Breast epithelium (tissue), 4 donors: ENCODE data around the gene RTN4. TPM values are rescaled to one million over a fixed set of nuclear protein-coding genes. Genes with fewer than 3 reads are reported as not detected.

ENCODE experiments used
- DNase-seq, 2 donors: peaks; one replicate each; pipeline ENCODE4 v3.0.0-alpha.2; 2019; ENCODE audit warnings: low spot score in 2 of 2
- H3K27ac ChIP-seq, 2 donors: fragments of 200-600 bp; sonication (generic) in 1 of 2; one replicate each; pipeline ENCODE4 v1.5.1; 2016 to 2019; ENCODE audit warnings: mild to moderate bottlenecking in 1 of 2
- H3K27me3 ChIP-seq, 2 donors: fragments of 200-600 bp; sonication (generic) in 1 of 2; one replicate each; pipeline versions ENCODE4 v1.5.1 to v1.6.0; 2017 to 2019; ENCODE audit warnings: control low read depth in 1 of 2, mild to moderate bottlenecking in 1 of 2
- H3K36me3 ChIP-seq: fragments of 200-600 bp; one replicate; pipeline ENCODE4 v1.5.1; 2019
- H3K4me1 ChIP-seq, 2 donors: fragments of 200-600 bp; sonication (generic); one replicate each; pipeline ENCODE4 v1.5.1; 2016 to 2019; ENCODE audit warnings: control low read depth in 1 of 2
- H3K4me3 ChIP-seq, 3 donors: fragments of 200-600 bp; sonication (generic); 1 replicate in 2 of 3; 2 replicates in 1 of 3; pipeline ENCODE4 v1.5.1; 2016 to 2019; ENCODE audit warnings: mild to moderate bottlenecking in 3 of 3, moderate library complexity in 2 of 3
- H3K9me3 ChIP-seq, 2 donors: fragments of 200-600 bp; sonication (generic) in 1 of 2; one replicate each; pipeline ENCODE4 v1.5.1; 2016 to 2019; ENCODE audit warnings: control low read depth in 1 of 2
- CTCF ChIP-seq, 3 donors: fragments of 450-650 bp; IDR thresholded peaks; one replicate each; pipeline ENCODE4 v1.5.1; 2016 to 2017; ENCODE audit warnings: antibody characterized with exemption in 3 of 3, mild to moderate bottlenecking in 3 of 3, moderate library complexity in 3 of 3
- POLR2A ChIP-seq: fragments of 450-650 bp; IDR thresholded peaks from one replicate; pipeline ENCODE4 v1.6.1; 2016; ENCODE audit warnings: antibody characterized with exemption, mild to moderate bottlenecking, moderate library complexity
- POLR2AphosphoS5 ChIP-seq, 3 donors: sonication (generic); formaldehyde crosslinking; IDR thresholded peaks; one replicate each; pipeline ENCODE4 v1.6.1; 2017; ENCODE audit warnings: antibody characterized with exemption in 3 of 3
- intact Hi-C: fragments of 100-400 bp; cut with DNase I; formaldehyde crosslinking; loops from one replicate; pipeline ENCODE4 v1.15.1; 2023; ENCODE audit warnings: low total_unique reads
- total RNA-seq, 3 donors: library from RNA; depleted of rRNA; stranded (reverse); fragments of >200 nt; gene quantifications; one replicate each; pipeline ENCODE4 v1.1.0, GENCODE V29; 2016

RTN4 gene
- total RNA-seq, 3 donors from 2014 or later, result 188 to 419 (median 201) TPM

DNA sequence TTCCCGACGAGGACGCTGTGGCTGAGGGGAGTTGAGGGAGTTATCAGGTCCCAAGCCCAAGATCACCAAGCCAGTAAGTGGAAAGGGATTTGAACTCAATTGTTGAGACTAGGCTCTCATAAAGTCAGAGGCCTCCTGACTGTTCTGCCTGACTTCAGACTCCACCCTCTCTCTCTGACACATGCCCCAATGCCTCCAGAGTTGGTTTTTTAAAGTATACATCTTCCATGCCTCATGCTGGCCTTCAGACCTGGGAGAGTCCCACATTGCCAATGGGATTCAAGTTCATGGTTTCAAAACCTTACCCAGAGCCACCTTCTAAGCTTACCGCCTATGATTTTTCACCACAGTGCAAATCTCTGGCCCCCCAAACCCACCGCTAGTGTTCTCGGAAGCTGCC lies 100.8 kb downstream of the RTN4 start:
- no peaks in the 10 kb centered on the region for H3K9me3 ChIP-seq
- no peaks in the 10 kb centered on the region for H3K36me3 ChIP-seq
- no peak overlapping the region for H3K27ac ChIP-seq
- no peaks in the 10 kb centered on the region for H3K27me3 ChIP-seq
- no peak overlapping the region for H3K4me3 ChIP-seq
- no peak for DNase-seq
- H3K4me1 ChIP-seq, result peaks cover 6 to 8% of the 10 kb centered on the region in 2 donors
- TF ChIP-seq POLR2AphosphoS5 (IDR thresholded peaks at IDR 0.05) (no peak), CTCF (IDR thresholded peaks at IDR 0.05) (no peak), POLR2A (no peak)
- intact Hi-C loops, result no loop called here

DNA sequence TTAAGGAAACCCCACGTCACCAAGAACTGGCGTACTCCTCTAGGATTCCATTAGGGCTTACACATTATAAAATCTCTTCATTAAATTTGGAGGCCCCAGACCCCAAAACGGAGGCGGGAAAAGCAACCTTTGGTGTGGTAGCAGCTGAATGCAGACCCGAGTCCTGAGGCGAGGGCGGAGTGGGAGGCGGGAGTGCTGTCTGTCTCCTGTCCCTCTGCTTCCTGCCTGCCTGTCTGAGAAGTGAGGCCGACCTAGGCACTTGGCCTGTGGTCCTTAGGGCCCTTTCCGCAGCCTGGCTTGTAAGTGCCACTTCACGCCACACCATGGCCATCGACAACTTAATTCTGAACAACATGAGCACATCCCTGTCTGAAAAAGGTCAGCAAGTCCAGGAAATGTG lies 102.1 kb downstream of the RTN4 start:
- Histone ChIP-seq H3K27ac (peak overlapping the region; percentile 89 to 95), H3K9me3 (no peaks in the 10 kb centered on the region), H3K4me1 (peaks cover 6 to 8% of the 10 kb centered on the region in 2 donors), H3K27me3 (no peaks in the 10 kb centered on the region), H3K36me3 (no peaks in the 10 kb centered on the region), H3K4me3 (peak overlapping the region in 1 of 3 donors; percentile 1)
- no peak for DNase-seq
- intact Hi-C loops, result no loop called here
- TF ChIP-seq CTCF (IDR thresholded peaks at IDR 0.05), result no peak
- no peak for TF ChIP-seq POLR2A
- TF ChIP-seq POLR2AphosphoS5 (IDR thresholded peaks at IDR 0.05), result no peak

- Histone ChIP-seq H3K36me3 (no peaks in the 10 kb centered on the region), H3K4me3 (peak overlapping the region in 2 of 3 donors; percentile 1 to 23), H3K27ac (peak overlapping the region; percentile 89 to 95), H3K4me1 (peaks cover 6 to 8% of the 10 kb centered on the region in 2 donors), H3K27me3 (no peaks in the 10 kb centered on the region), H3K9me3 (no peaks in the 10 kb centered on the region)
- TF ChIP-seq CTCF (IDR thresholded peaks at IDR 0.05), result no peak
- TF ChIP-seq POLR2A, result no peak
- TF ChIP-seq POLR2AphosphoS5 (IDR thresholded peaks at IDR 0.05), result no peak
- intact Hi-C loops, result no loop called here
- no peak for DNase-seq
Observed at GRCh38 chr2:54947646-54948045, 102.6 kb downstream of the RTN4 start.

DNA sequence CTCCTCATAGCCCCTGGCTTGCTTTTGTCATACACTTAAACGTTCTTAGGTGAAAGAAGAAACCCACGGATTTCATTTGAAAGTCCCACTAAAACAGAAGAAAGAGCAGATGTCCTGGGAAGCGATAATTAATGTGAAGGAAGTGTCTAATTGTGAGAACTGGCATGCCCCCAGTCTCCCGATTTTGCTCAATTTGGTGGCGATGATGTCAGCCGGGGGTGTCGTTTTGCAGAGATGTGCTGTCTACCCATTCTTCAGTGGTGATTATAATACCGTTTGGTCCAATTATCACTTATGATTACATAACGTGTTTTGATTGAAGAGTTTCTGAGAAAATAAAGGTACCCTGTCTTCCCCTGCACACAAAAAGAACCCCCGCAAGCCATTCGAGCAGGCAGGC lies 103.1 kb downstream of the RTN4 start:
- no peaks in the 10 kb centered on the region for H3K36me3 ChIP-seq
- peak overlapping the region in 2 of 3 donors; percentile 1 to 23 for H3K4me3 ChIP-seq
- peak overlapping the region; percentile 89 to 95 for H3K27ac ChIP-seq
- no peaks in the 10 kb centered on the region for H3K9me3 ChIP-seq
- no peak for TF ChIP-seq CTCF (IDR thresholded peaks at IDR 0.05)
- no peak for TF ChIP-seq POLR2A
- TF ChIP-seq POLR2AphosphoS5 (IDR thresholded peaks at IDR 0.05), result no peak
- H3K4me1 ChIP-seq, result peaks cover 6 to 8% of the 10 kb centered on the region in 2 donors
- H3K27me3 ChIP-seq, result no peaks in the 10 kb centered on the region
- intact Hi-C loops, result no loop called here
- DNase-seq, result no peak

DNA sequence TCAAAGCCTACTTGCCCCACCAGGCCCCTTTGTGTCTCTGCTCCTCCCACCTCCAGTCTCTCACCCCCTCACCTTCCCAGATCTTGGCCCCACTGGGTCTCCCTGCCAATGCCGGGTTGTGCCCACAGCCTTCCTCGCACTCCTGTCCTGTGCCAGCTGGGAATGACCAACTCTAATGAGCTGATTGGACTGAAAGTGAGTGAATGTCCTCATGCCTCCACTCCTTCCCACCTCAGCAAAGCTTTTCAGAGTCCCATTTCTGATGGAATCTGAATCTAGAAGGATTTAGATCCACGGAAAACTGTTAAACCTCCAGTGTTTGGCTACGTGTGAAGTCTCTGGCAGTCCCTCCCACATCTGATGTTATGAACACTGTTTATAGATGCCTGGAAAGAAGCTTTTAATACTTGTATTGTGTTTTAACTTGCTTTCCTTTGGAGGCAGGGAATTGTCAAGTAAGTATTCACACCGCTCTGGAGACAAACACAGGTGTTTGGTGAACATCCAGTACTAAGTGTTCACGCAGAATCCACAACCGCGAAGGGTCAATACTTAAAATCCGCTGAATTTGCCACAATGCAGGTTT lies 103.9 kb downstream of the RTN4 start:
- peak overlapping the region; percentile 89 to 95 for H3K27ac ChIP-seq
- no peaks in the 10 kb centered on the region for H3K9me3 ChIP-seq
- no peaks in the 10 kb centered on the region for H3K36me3 ChIP-seq
- H3K4me3 ChIP-seq, result peak overlapping the region in 1 of 3 donors; percentile 31
- no peaks in the 10 kb centered on the region for H3K27me3 ChIP-seq
- intact Hi-C loops, result no loop called here
- DNase-seq, result no peak
- peaks cover 6 to 8% of the 10 kb centered on the region in 2 donors for H3K4me1 ChIP-seq
- TF ChIP-seq POLR2A, result no peak
- no peak for TF ChIP-seq POLR2AphosphoS5 (IDR thresholded peaks at IDR 0.05)
- no peak for TF ChIP-seq CTCF (IDR thresholded peaks at IDR 0.05)
